SK-N-SH (cell line): Measurements from ENCODE around the gene LTF. TPM values are rescaled to one million over a fixed set of nuclear protein-coding genes. Genes with fewer than 3 reads are reported as not detected.

Experiments used
- CTCF ChIA-PET: fragments of 300-600, 350-600 bp; formaldehyde crosslinking; extraction: SDS; loops from one replicate; lab custom pipeline; 2021; lab: Yijun Ruan, JAX
- POLR2A ChIA-PET: fragments of 350-600 bp; sonication (Branson Sonifier 250); formaldehyde crosslinking; extraction: SDS; loops from one replicate; lab custom pipeline; 2020; ENCODE audit warnings: antibody characterized with exemption, inconsistent platforms; lab: Yijun Ruan, JAX
- DNase-seq: peaks from one replicate; pipeline ENCODE4 v3.0.0; 2012
- H2AFZ ChIP-seq: fragments of 200-600 bp; sonication (generic); 2 replicates; pipeline ENCODE4 v1.8.1; 2016; ENCODE audit warnings: antibody characterized with exemption, mild to moderate bottlenecking, low read depth
- H3F3A ChIP-seq: fragments of 200-600 bp; sonication (generic); replicated peaks from 2 replicates; pipeline ENCODE3; 2016; ENCODE audit warnings: antibody characterized with exemption, mild to moderate bottlenecking; ENCODE audit not compliant: insufficient read depth
- H3K27ac ChIP-seq, 2 experiments: fragments of 200-500 bp in 1 of 2; fragments of 200-600 bp in 1 of 2; sonication (Bioruptor generic) in 1 of 2; sonication (generic), shearing (Covaris generic) in 1 of 2; 2 replicates each; pipeline versions ENCODE4 v1.5.1 to v1.6.1; 2014 to 2016; ENCODE audit warnings: low read depth in 2 of 2, inconsistent platforms in 1 of 2, low read length in 1 of 2, mild to moderate bottlenecking in 1 of 2, mixed read lengths in 1 of 2
- H3K27me3 ChIP-seq: fragments of 200-600 bp; sonication (generic), shearing (Covaris generic); 2 replicates; pipeline ENCODE4 v1.6.1; 2016; ENCODE audit warnings: mixed run types; ENCODE audit not compliant: insufficient read depth
- H3K36me3 ChIP-seq, 2 experiments: fragments of 200-500 bp in 1 of 2; fragments of 200-600 bp in 1 of 2; sonication (Bioruptor generic) in 1 of 2; sonication (generic) in 1 of 2; replicated peaks in 1 of 2; 2 replicates each; pipeline versions ENCODE3 to v1.5.1; 2014 to 2016; ENCODE audit warnings: low read length in 1 of 2, mild to moderate bottlenecking in 1 of 2; ENCODE audit not compliant: insufficient read depth in 2 of 2, control insufficient read depth in 1 of 2
- H3K4me1 ChIP-seq, 2 experiments: fragments of 200-500 bp in 1 of 2; fragments of 200-600 bp in 1 of 2; sonication (Bioruptor generic) in 1 of 2; sonication (generic), shearing (Covaris generic) in 1 of 2; 2 replicates each; pipeline versions ENCODE4 v1.5.1 to v1.6.1; 2014 to 2016; ENCODE audit warnings: low read depth in 1 of 2, low read length in 1 of 2, mixed run types in 1 of 2; ENCODE audit not compliant: insufficient read depth in 2 of 2, control insufficient read depth in 1 of 2
- H3K4me2 ChIP-seq: fragments of 200-600 bp; sonication (generic), shearing (Covaris generic); 2 replicates; pipeline ENCODE4 v1.6.1; 2017; ENCODE audit warnings: mixed run types
- H3K4me3 ChIP-seq, 2 experiments: fragments of 200-500 bp in 1 of 2; fragments of 200-600 bp in 1 of 2; sonication (Bioruptor generic) in 1 of 2; sonication (generic), shearing (Covaris generic) in 1 of 2; 2 replicates each; pipeline versions ENCODE4 v1.5.1 to v1.8.1; 2014 to 2016; ENCODE audit warnings: low read depth in 2 of 2, inconsistent platforms in 1 of 2, low read length in 1 of 2, mild to moderate bottlenecking in 1 of 2, mixed read lengths in 1 of 2, moderate library complexity in 1 of 2
- H3K79me2 ChIP-seq: fragments of 200-600 bp; sonication (generic); 2 replicates; pipeline ENCODE4 v1.8.1; 2017; ENCODE audit warnings: mild to moderate bottlenecking; ENCODE audit not compliant: insufficient read depth
- H3K9ac ChIP-seq: fragments of 200-600 bp; sonication (generic); 2 replicates; pipeline ENCODE4 v1.6.1; 2017; ENCODE audit warnings: mixed run types
- H3K9me2 ChIP-seq: fragments of 200-600 bp; sonication (generic); 2 replicates; pipeline ENCODE4 v1.6.1; 2017; ENCODE audit warnings: mixed run types
- H3K9me3 ChIP-seq: fragments of 200-600 bp; sonication (generic); 2 replicates; pipeline ENCODE4 v1.6.1; 2017; ENCODE audit warnings: mixed run types, mild to moderate bottlenecking, moderate library complexity
- H4K20me1 ChIP-seq: fragments of 200-600 bp; sonication (generic); 2 replicates; pipeline ENCODE4 v1.6.1; 2017; ENCODE audit warnings: mild to moderate bottlenecking, mixed run types; ENCODE audit not compliant: insufficient read depth
- CHD2 ChIP-seq: fragments of 150-350 bp; IDR thresholded peaks from 2 replicates; pipeline ENCODE4 v1.6.1; 2018; ENCODE audit warnings: low read length; ENCODE audit not compliant: partially characterized antibody
- FOXJ3 ChIP-seq: sonication (generic); formaldehyde crosslinking; IDR thresholded peaks from 2 replicates; pipeline ENCODE4 v1.5.1; 2020; ENCODE audit warnings: mild to moderate bottlenecking, missing genetic modification reagents
- FOXM1 ChIP-seq: IDR thresholded peaks from 2 replicates; pipeline ENCODE4 v1.4.0; 2012; ENCODE audit warnings: low read depth, mild to moderate bottlenecking
- MEF2A ChIP-seq: IDR thresholded peaks from 2 replicates; pipeline ENCODE4 v1.4.0; 2012; ENCODE audit warnings: low read depth, borderline replicate concordance
- MXI1 ChIP-seq: IDR thresholded peaks from 2 replicates; pipeline ENCODE4 v1.6.1; 2012; ENCODE audit warnings: mild to moderate bottlenecking, low read depth, low read length, improper control_type of control experiment
- NFIC ChIP-seq: IDR thresholded peaks from 2 replicates; pipeline ENCODE4 v1.4.0; 2012; ENCODE audit warnings: borderline replicate concordance
- POLR2AphosphoS5 ChIP-seq: IDR thresholded peaks from 2 replicates; pipeline ENCODE4 v1.6.1; 2012; ENCODE audit warnings: low read depth, low read length
- RAD21 ChIP-seq: IDR thresholded peaks from 2 replicates; pipeline ENCODE4 v1.6.1; 2012; ENCODE audit warnings: mild to moderate bottlenecking, low read length
- RXRA ChIP-seq: IDR thresholded peaks from 2 replicates; pipeline ENCODE4 v1.4.0; 2012; ENCODE audit warnings: low read depth, mild to moderate bottlenecking, borderline replicate concordance
- SIN3A ChIP-seq: IDR thresholded peaks from 2 replicates; pipeline ENCODE4 v1.6.1; 2012; ENCODE audit warnings: low read depth, mild to moderate bottlenecking, low read length, moderate library complexity, borderline replicate concordance
- SMC3 ChIP-seq: IDR thresholded peaks from 2 replicates; pipeline ENCODE4 v1.6.1; 2012; ENCODE audit warnings: low read depth, low read length, improper control_type of control experiment
- TCF12 ChIP-seq: IDR thresholded peaks from 2 replicates; pipeline ENCODE4 v1.4.0; 2012
- WGBS: methylation state at CpG from one replicate; pipeline ENCODE4 v1.1.6; 2017; ENCODE audit warnings: low lambda C conversion rate; 5-methylcytosine and 5-hydroxymethylcytosine counted together
- polyA plus RNA-seq, 3 experiments: library from polyadenylated mRNA; depleted of rRNA; stranded (reverse); fragments of >200 nt; gene quantifications; 2 replicates each; pipeline ENCODE4 v1.2.3, GENCODE V29; 2012
- TF ChIP-seq, protein P1 (sequence below): fragments of 200-600 bp; sonication (generic); IDR thresholded peaks from 2 replicates; pipeline ENCODE4 v1.6.1; 2017; ENCODE audit warnings: antibody characterized with exemption, mild to moderate bottlenecking, moderate library complexity
- TF ChIP-seq, protein P2 (sequence below): IDR thresholded peaks from 2 replicates; pipeline ENCODE4 v1.4.0; 2012; ENCODE audit warnings: low read depth, borderline replicate concordance
- TF ChIP-seq, protein P3 (sequence below): IDR thresholded peaks from 2 replicates; pipeline ENCODE4 v1.4.0; 2012; ENCODE audit warnings: low read depth, borderline replicate concordance
- TF ChIP-seq, protein P4 (sequence below): fragments of 150-350 bp; IDR thresholded peaks from 2 replicates; pipeline ENCODE4 v1.6.1; 2017; ENCODE audit warnings: antibody characterized with exemption, low read length, low read depth, borderline replicate concordance

The LTF gene
- polyA plus RNA-seq, 1 of the 3 experiments (the other 2 are of a cell fraction), result not detected

DNA sequence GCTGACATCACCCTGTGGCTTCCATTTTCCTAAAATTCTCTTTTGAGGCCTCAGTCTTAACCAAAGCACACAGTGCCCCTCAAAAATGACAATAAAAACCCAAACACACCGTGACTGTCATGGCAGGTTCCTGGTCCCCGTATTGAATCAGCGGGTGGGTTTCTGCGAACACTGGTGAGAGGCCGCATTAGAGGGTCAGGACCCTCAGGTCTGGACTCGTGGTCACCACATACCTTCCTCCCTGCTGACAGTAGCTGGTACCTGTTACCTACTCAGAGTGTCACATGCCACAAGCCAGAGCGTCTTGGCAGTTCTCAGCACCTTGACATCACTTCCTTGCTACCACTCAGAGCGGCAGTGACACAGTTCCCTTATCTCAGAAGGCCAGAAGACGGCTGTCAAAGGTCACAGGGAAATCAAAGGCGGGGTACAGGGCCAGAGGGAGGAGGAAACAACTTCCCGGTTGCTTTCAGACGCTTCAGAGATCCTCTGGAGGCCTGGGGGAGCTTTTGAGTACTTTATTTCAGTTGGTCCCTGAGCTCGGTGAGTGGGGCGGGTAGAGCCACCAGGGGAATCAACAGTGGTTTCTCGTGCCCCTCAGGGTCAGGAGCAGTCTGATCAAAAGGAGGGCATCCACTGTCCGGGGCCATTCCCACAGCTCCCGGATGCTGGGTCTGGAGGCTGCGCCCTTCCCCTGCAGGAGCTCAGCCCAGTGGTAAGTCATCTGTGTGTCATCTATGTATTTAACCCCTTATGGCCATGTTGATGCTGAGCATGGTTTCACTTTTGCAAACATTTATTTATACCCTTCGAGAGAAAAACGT is 57.7 kb downstream of the LTF start, which contains the start of the genes CCR5AS and CCRL2:
Gene CCR5AS, minus strand, starts transcription at position 279 of the 824 bp plus-strand sequence.
Gene CCRL2, plus strand, starts transcription at position 472 of the 824 bp plus-strand sequence. CDS start 821 bp downstream, outside the sequence.
- no peak for DNase-seq
- WGBS, result 21% methylated on average over 17 of the region's 20 CpGs
- Histone ChIP-seq H3K9me3 (no peaks in the 10 kb centered on the region), H3K79me2 (no peaks in the 10 kb centered on the region), H3K27ac (no peak within 1 kb of the TSS), H3K36me3 (no peaks in the 10 kb centered on the region), H3K4me3 (no peak within 1 kb of the TSS), H3K4me2 (peak within 1 kb of the TSS; percentile 37), H3K9ac (no peak within 1 kb of the TSS), H3K27me3 (no peaks in the 10 kb centered on the region; the same call in 1 of the 2 replicates), H3K4me1 (no peaks in the 10 kb centered on the region), H2AFZ (peak within 1 kb of the TSS; percentile 65), H3F3A (no peaks in the 10 kb centered on the region), H4K20me1 (no peaks in the 10 kb centered on the region), H3K9me2 (no peaks in the 10 kb centered on the region; the same call in 1 of the 2 replicates)
- POLR2A ChIA-PET, result no interaction called here
- CTCF ChIA-PET, result interaction anchor here (1.1 to 1.8 kb wide), 4 partner anchors 29 to 81 kb away, joined by 3 to 5 read pairs (median 4); partner anchors contain the start of gene CCR5
- no peak for TF ChIP-seq POLR2AphosphoS5
- no peak for TF ChIP-seq TCF12
- no peak for TF ChIP-seq RXRA
- no peak for TF ChIP-seq FOXJ3 (CRISPR knock-in tag)
- no peak for TF ChIP-seq CHD2
- TF ChIP-seq SMC3, result no peak
- TF ChIP-seq, protein P1, sequence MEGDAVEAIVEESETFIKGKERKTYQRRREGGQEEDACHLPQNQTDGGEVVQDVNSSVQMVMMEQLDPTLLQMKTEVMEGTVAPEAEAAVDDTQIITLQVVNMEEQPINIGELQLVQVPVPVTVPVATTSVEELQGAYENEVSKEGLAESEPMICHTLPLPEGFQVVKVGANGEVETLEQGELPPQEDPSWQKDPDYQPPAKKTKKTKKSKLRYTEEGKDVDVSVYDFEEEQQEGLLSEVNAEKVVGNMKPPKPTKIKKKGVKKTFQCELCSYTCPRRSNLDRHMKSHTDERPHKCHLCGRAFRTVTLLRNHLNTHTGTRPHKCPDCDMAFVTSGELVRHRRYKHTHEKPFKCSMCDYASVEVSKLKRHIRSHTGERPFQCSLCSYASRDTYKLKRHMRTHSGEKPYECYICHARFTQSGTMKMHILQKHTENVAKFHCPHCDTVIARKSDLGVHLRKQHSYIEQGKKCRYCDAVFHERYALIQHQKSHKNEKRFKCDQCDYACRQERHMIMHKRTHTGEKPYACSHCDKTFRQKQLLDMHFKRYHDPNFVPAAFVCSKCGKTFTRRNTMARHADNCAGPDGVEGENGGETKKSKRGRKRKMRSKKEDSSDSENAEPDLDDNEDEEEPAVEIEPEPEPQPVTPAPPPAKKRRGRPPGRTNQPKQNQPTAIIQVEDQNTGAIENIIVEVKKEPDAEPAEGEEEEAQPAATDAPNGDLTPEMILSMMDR, result no peak
- TF ChIP-seq SIN3A, result no peak
- TF ChIP-seq, protein P2, sequence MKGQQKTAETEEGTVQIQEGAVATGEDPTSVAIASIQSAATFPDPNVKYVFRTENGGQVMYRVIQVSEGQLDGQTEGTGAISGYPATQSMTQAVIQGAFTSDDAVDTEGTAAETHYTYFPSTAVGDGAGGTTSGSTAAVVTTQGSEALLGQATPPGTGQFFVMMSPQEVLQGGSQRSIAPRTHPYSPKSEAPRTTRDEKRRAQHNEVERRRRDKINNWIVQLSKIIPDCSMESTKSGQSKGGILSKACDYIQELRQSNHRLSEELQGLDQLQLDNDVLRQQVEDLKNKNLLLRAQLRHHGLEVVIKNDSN, result no peak
- TF ChIP-seq, protein P3, sequence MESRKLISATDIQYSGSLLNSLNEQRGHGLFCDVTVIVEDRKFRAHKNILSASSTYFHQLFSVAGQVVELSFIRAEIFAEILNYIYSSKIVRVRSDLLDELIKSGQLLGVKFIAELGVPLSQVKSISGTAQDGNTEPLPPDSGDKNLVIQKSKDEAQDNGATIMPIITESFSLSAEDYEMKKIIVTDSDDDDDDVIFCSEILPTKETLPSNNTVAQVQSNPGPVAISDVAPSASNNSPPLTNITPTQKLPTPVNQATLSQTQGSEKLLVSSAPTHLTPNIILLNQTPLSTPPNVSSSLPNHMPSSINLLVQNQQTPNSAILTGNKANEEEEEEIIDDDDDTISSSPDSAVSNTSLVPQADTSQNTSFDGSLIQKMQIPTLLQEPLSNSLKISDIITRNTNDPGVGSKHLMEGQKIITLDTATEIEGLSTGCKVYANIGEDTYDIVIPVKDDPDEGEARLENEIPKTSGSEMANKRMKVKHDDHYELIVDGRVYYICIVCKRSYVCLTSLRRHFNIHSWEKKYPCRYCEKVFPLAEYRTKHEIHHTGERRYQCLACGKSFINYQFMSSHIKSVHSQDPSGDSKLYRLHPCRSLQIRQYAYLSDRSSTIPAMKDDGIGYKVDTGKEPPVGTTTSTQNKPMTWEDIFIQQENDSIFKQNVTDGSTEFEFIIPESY, result no peak
- TF ChIP-seq FOXM1, result no peak

DNA sequence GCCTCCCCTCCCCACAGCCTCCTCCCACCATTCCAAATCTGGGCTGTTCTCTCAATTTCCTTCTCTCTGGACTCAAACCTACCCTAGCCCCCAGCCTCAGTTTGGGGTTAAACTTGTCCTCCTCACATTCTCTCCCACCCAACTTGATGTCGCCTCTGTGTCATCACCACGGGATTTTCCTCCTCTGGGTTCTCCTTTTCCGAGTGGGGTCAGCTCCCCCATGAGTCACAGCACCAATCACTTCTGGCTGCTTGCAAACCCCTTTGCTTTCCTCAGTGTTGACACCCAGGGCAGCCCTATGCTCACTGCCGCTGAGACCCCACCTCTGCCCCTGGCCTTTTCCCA is 58.3 kb downstream of the LTF start:
- no peaks in the 10 kb centered on the region; the same call in 1 of the 2 replicates for H3K9me2 ChIP-seq
- H2AFZ ChIP-seq, result no peak overlapping the region
- H3K79me2 ChIP-seq, result no peaks in the 10 kb centered on the region
- no peak overlapping the region for H3K4me3 ChIP-seq
- H4K20me1 ChIP-seq, result no peaks in the 10 kb centered on the region
- H3K4me1 ChIP-seq, result no peaks in the 10 kb centered on the region
- H3K9ac ChIP-seq, result no peak overlapping the region
- CTCF ChIA-PET, result interaction anchor here (1.1 to 1.2 kb wide), 2 partner anchors 35 to 82 kb away, joined by 3 to 4 read pairs; partner anchors contain the start of gene CCR5
- no peak overlapping the region for H3K27ac ChIP-seq
- H3K9me3 ChIP-seq, result no peaks in the 10 kb centered on the region
- WGBS, result 23% methylated on average over 4 of the region's 4 CpGs
- DNase-seq, result no peak
- no peaks in the 10 kb centered on the region for H3K36me3 ChIP-seq
- TF ChIP-seq MEF2A (no peak), SIN3A (no peak), MXI1 (no peak), NFIC (no peak), FOXJ3 (CRISPR knock-in tag) (no peak), FOXM1 (no peak), RXRA (no peak), TCF12 (no peak), RAD21 (no peak), SMC3 (no peak)
- TF ChIP-seq, protein P4, sequence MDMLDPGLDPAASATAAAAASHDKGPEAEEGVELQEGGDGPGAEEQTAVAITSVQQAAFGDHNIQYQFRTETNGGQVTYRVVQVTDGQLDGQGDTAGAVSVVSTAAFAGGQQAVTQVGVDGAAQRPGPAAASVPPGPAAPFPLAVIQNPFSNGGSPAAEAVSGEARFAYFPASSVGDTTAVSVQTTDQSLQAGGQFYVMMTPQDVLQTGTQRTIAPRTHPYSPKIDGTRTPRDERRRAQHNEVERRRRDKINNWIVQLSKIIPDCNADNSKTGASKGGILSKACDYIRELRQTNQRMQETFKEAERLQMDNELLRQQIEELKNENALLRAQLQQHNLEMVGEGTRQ, result no peak
- no peaks in the 10 kb centered on the region for H3F3A ChIP-seq
- POLR2A ChIA-PET, result no interaction called here
- 0 out of 2 replicates have a peak overlapping the region, but pooled peaks have one; percentile 37 for H3K4me2 ChIP-seq
- no peaks in the 10 kb centered on the region; the same call in 1 of the 2 replicates for H3K27me3 ChIP-seq
